Endodermal cell (in vitro differentiated cells): Measurements from ENCODE around the gene LRRC74B. TPM values are rescaled to one million over a fixed set of nuclear protein-coding genes. Genes with fewer than 3 reads are reported as not detected.
"Not testable (repeated sequence)": the region's sequence is repeated elsewhere in the genome, so short reads cannot be mapped to it uniquely, and the experiment has no call there.

Experiments
- DNase-seq: peaks from one replicate; pipeline ENCODE4 v3.0.0-alpha.2; 2017
- H3K27ac ChIP-seq: 2 replicates; pipeline ENCODE4 v1.5.1; 2013; ENCODE audit warnings: mild to moderate bottlenecking, low read depth, low read length, moderate library complexity
- H3K27me3 ChIP-seq: 2 replicates; pipeline ENCODE4 v1.6.1; 2013; ENCODE audit warnings: mild to moderate bottlenecking, low read length, moderate library complexity; ENCODE audit not compliant: insufficient read depth, control insufficient read depth, poor library complexity, severe bottlenecking
- H3K36me3 ChIP-seq: 2 replicates; pipeline ENCODE4 v1.7.0; 2013; ENCODE audit warnings: mild to moderate bottlenecking, low read length, moderate library complexity; ENCODE audit not compliant: control insufficient read depth, insufficient read depth
- H3K4me1 ChIP-seq: one replicate; pipeline ENCODE4 v1.7.0; 2013; ENCODE audit warnings: low read length; ENCODE audit not compliant: control insufficient read depth, insufficient read depth
- H3K4me3 ChIP-seq: 2 replicates; pipeline ENCODE4 v1.5.1; 2013; ENCODE audit warnings: mild to moderate bottlenecking, low read length, moderate library complexity
- H3K9ac ChIP-seq: 2 replicates; pipeline ENCODE4 v1.6.1; 2013; ENCODE audit warnings: mild to moderate bottlenecking, low read length, moderate library complexity; ENCODE audit not compliant: poor library complexity, severe bottlenecking; ENCODE audit errors: extremely low read depth
- H3K9me3 ChIP-seq: 2 replicates; pipeline ENCODE4 v1.6.1; 2013; ENCODE audit warnings: mild to moderate bottlenecking, low read length, moderate library complexity; ENCODE audit not compliant: control insufficient read depth
- H3K27ac Mint-ChIP-seq: 2 replicates; pipeline ENCODE4 v1.8.0; 2020; ENCODE audit warnings: mixed read lengths
- H3K27me3 Mint-ChIP-seq: 2 replicates; pipeline ENCODE4 v1.8.0; 2021; ENCODE audit warnings: mild to moderate bottlenecking, mixed read lengths; ENCODE audit not compliant: insufficient read depth
- H3K36me3 Mint-ChIP-seq: 2 replicates; pipeline ENCODE4 v1.8.0; 2020; ENCODE audit warnings: low read depth, mixed read lengths
- H3K4me1 Mint-ChIP-seq: 2 replicates; pipeline ENCODE4 v1.8.0; 2020; ENCODE audit warnings: mixed read lengths
- H3K4me3 Mint-ChIP-seq: 2 replicates; pipeline ENCODE4 v1.8.0; 2020; ENCODE audit warnings: mild to moderate bottlenecking, moderate library complexity, mixed read lengths
- H3K9me3 Mint-ChIP-seq: 2 replicates; pipeline ENCODE4 v1.8.0; 2020; ENCODE audit warnings: mild to moderate bottlenecking, mixed read lengths
- CTCF ChIP-seq: fragments of 200-600 bp; sonication (generic); conservative IDR thresholded peaks from 2 replicates; pipeline ENCODE4 v1.5.0; 2021; ENCODE audit warnings: antibody characterized with exemption, mild to moderate bottlenecking
- WGBS, 2 experiments: methylation state at CpG; one replicate each; pipeline versions ENCODE4 v1.1.5 to v1.1.7; 2013; ENCODE audit warnings: missing lambda C conversion rate in 2 of 2, mixed read lengths in 1 of 2; ENCODE audit not compliant: insufficient coverage in 1 of 2, insufficient read length in 1 of 2; 5-methylcytosine and 5-hydroxymethylcytosine counted together
- total RNA-seq, 2 donors: library from RNA; stranded (reverse); fragmentation: NEBNext Ultra II Directional in 1 of 2; extraction: Animal tissue kit (Norgen Biotek cat#: 25700) in 1 of 2; gene quantifications; 2 replicates in 1 of 2; 3 replicates in 1 of 2; pipeline ENCODE4 v1.2.1, GENCODE V29; 2021

LRRC74B gene
- total RNA-seq, 2 donors from 2014 or later: not detected

GRCh38 chr22:21068681-21069276 lies 23.0 kb downstream of the LRRC74B start:
- TF ChIP-seq CTCF: peak; percentile 61
- no peaks in the 10 kb centered on the region for H3K27me3 ChIP-seq
- Mint-ChIP-seq H3K4me3 (no peak overlapping the region), H3K9me3 (peaks cover 14% of the 10 kb centered on the region), H3K27ac (no peak overlapping the region), H3K27me3 (peaks cover 7% of the 10 kb centered on the region), H3K36me3 (no peaks in the 10 kb centered on the region), H3K4me1 (peaks cover 12% of the 10 kb centered on the region)
- no peaks in the 10 kb centered on the region for H3K36me3 ChIP-seq
- no peaks in the 10 kb centered on the region for H3K9me3 ChIP-seq
- no peak overlapping the region for H3K27ac ChIP-seq
- 68 to 81% methylated on average over 2 to 4 of the region's 4 CpGs for WGBS, 2 experiments
- H3K4me3 ChIP-seq: no peak overlapping the region
- H3K9ac ChIP-seq: no peak overlapping the region
- DNase-seq: peak; percentile 63
- peaks cover 8% of the 10 kb centered on the region for H3K4me1 ChIP-seq

- Mint-ChIP-seq H3K4me1 (peaks cover 12% of the 10 kb centered on the region), H3K27me3 (peaks cover 7% of the 10 kb centered on the region), H3K36me3 (no peaks in the 10 kb centered on the region), H3K9me3 (peaks cover 14% of the 10 kb centered on the region), H3K4me3 (no peak overlapping the region), H3K27ac (no peak overlapping the region)
- H3K4me3 ChIP-seq: no peak overlapping the region
- peaks cover 8% of the 10 kb centered on the region for H3K4me1 ChIP-seq
- no peaks in the 10 kb centered on the region for H3K36me3 ChIP-seq
- WGBS, 2 experiments: 90 to 93% methylated on average over 3 to 4 of the region's 5 CpGs
- no peaks in the 10 kb centered on the region for H3K9me3 ChIP-seq
- no peak for DNase-seq
- H3K9ac ChIP-seq: no peak overlapping the region
- H3K27ac ChIP-seq: no peak overlapping the region
- no peaks in the 10 kb centered on the region for H3K27me3 ChIP-seq
- TF ChIP-seq CTCF: no peak
Measured at GRCh38 chr22:21069375-21069774, 23.6 kb downstream of the LRRC74B start.

- no peak for DNase-seq
- Histone ChIP-seq H3K36me3 (no peaks in the 10 kb centered on the region), H3K4me3 (no peak overlapping the region), H3K27ac (no peak overlapping the region), H3K9me3 (no peaks in the 10 kb centered on the region), H3K9ac (no peak overlapping the region), H3K27me3 (no peaks in the 10 kb centered on the region), H3K4me1 (no peaks in the 10 kb centered on the region)
- Mint-ChIP-seq H3K27ac (no peak overlapping the region), H3K36me3 (no peaks in the 10 kb centered on the region), H3K4me1 (peaks cover 1% of the 10 kb centered on the region), H3K9me3 (peaks cover 14% of the 10 kb centered on the region), H3K27me3 (peaks cover 8% of the 10 kb centered on the region), H3K4me3 (no peak overlapping the region)
- 91 to 98% methylated on average over 17 of the region's 17 CpGs for WGBS, 2 experiments
- TF ChIP-seq CTCF: no peak
Measured at GRCh38 chr22:21070690-21071615, 25.2 kb downstream of the LRRC74B start.

GRCh38 chr22:21071796-21072195 lies 26.1 kb downstream of the LRRC74B start:
- DNase-seq, H3K9ac ChIP-seq, H3K4me3 Mint-ChIP-seq, H3K4me1 ChIP-seq, H3K36me3 Mint-ChIP-seq, H3K4me1 Mint-ChIP-seq, H3K27ac Mint-ChIP-seq, H3K27ac ChIP-seq, H3K27me3 ChIP-seq, H3K27me3 Mint-ChIP-seq, H3K9me3 ChIP-seq, H3K36me3 ChIP-seq, H3K4me3 ChIP-seq: not testable (repeated sequence)
- H3K9me3 Mint-ChIP-seq: peaks cover 14% of the 10 kb centered on the region
- WGBS, 2 experiments: 98% methylated on average over 6 of the region's 8 CpGs; no CpG with 5 or more reads in 1 of the 2 experiments
